SK-N-MC (cell line): Measurements from ENCODE around the gene EPAS1.

Experiments
- EZH2 ChIP-seq: fragments of 200-600 bp; sonication (generic); IDR thresholded peaks from one replicate; pipeline ENCODE4 v1.6.1; 2017; ENCODE audit warnings: antibody characterized with exemption
- FOXP2 ChIP-seq: optimal IDR thresholded peaks from 2 replicates; pipeline ENCODE3; 2011; ENCODE audit warnings: mild to moderate bottlenecking, moderate library complexity; ENCODE audit not compliant: insufficient read depth; ENCODE audit errors: extremely low read length, control extremely low read depth

DNA sequence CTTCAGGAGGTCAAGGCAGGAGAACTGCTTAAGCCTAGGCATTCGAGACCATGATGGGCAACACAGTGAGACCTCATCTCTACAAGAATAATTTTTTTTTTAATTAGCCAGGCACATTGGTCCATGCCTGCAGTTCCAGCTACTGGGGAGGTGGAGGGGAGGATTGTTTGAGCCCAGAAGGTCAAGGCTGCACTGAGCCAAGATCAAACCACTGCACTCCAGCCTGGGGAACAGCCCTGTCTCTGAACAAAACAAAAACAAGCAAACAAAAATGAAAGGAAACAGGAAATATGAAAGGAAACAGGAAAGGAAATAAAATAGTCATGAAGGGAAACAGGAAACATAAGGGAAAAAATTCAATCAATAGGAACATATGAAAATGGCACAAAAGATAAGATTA is 117.5 kb downstream of the EPAS1 start:
- TF ChIP-seq EZH2: no peak
- no peak for TF ChIP-seq FOXP2
